Neural progenitor cell (in vitro differentiated cells): Measurements from ENCODE around the gene ZDHHC22.

ENCODE experiments used
- CTCF ChIP-seq: fragments of 200-600 bp; sonication (generic); IDR thresholded peaks from 2 replicates; pipeline ENCODE4 v1.5.1; 2017; ENCODE audit warnings: antibody characterized with exemption, mild to moderate bottlenecking
- EZH2 ChIP-seq: fragments of 200-600 bp; sonication (generic); IDR thresholded peaks from 2 replicates; pipeline ENCODE4 v1.6.1; 2017; ENCODE audit warnings: antibody characterized with exemption, mild to moderate bottlenecking, moderate library complexity
- EZH2phosphoT487 ChIP-seq: fragments of 200-600 bp; sonication (generic); IDR thresholded peaks from 2 replicates; pipeline ENCODE4 v1.6.1; 2017; ENCODE audit warnings: antibody characterized with exemption

- TF ChIP-seq CTCF (no peak), EZH2 (no peak), EZH2phosphoT487 (no peak)
Measured at GRCh38 chr14:77103951-77104350, 37.6 kb downstream of the ZDHHC22 start.
